Duodenal mucosa (tissue), 2 donors: ENCODE measurements around the gene RIMBP2.

Source experiments
- H3K27ac ChIP-seq: one replicate; pipeline ENCODE4 v1.7.0; 2013; ENCODE audit warnings: low read depth, low read length
- H3K27me3 ChIP-seq, 2 donors: one replicate each; pipeline ENCODE4 v1.7.0; 2013; ENCODE audit warnings: low read length in 2 of 2, control low read depth in 1 of 2; ENCODE audit not compliant: insufficient read depth in 2 of 2, control insufficient read depth in 1 of 2
- H3K36me3 ChIP-seq, 2 donors: one replicate each; pipeline ENCODE4 v1.7.0; 2013; ENCODE audit warnings: low read length in 2 of 2, control low read depth in 1 of 2; ENCODE audit not compliant: insufficient read depth in 2 of 2, control insufficient read depth in 1 of 2
- H3K4me1 ChIP-seq, 2 donors: one replicate each; pipeline ENCODE4 v1.7.0; 2013; ENCODE audit warnings: low read length in 2 of 2, control low read depth in 1 of 2; ENCODE audit not compliant: insufficient read depth in 2 of 2, control insufficient read depth in 1 of 2
- H3K4me3 ChIP-seq, 2 donors: one replicate each; pipeline ENCODE4 v1.7.0; 2013; ENCODE audit warnings: low read length in 2 of 2, low read depth in 1 of 2
- H3K9ac ChIP-seq, 2 donors: one replicate each; pipeline ENCODE4 v1.7.0; 2013; ENCODE audit warnings: low read length in 2 of 2, low read depth in 1 of 2
- H3K9me3 ChIP-seq, 2 donors: one replicate each; pipeline ENCODE4 v1.7.0; 2013; ENCODE audit warnings: low read length in 2 of 2, control low read depth in 1 of 2; ENCODE audit not compliant: control insufficient read depth in 1 of 2

The RIMBP2 gene

GRCh38 chr12:130382818-130383217 is 333.3 kb downstream of the RIMBP2 start:
- Histone ChIP-seq H3K27me3 (no peaks in the 10 kb centered on the region), H3K9me3 (no peaks in the 10 kb centered on the region), H3K27ac (no peak overlapping the region), H3K4me1 (no peaks in the 10 kb centered on the region), H3K4me3 (no peak overlapping the region), H3K9ac (no peak overlapping the region), H3K36me3 (no peaks in the 10 kb centered on the region)

GRCh38 chr12:130375296-130376287 is 340.5 kb downstream of the RIMBP2 start:
- Histone ChIP-seq H3K27ac (no peak overlapping the region), H3K36me3 (no peaks in the 10 kb centered on the region), H3K4me1 (no peaks in the 10 kb centered on the region), H3K27me3 (peaks cover 0 to 4% of the 10 kb centered on the region in 2 donors), H3K4me3 (no peak overlapping the region), H3K9me3 (no peaks in the 10 kb centered on the region), H3K9ac (no peak overlapping the region)

DNA sequence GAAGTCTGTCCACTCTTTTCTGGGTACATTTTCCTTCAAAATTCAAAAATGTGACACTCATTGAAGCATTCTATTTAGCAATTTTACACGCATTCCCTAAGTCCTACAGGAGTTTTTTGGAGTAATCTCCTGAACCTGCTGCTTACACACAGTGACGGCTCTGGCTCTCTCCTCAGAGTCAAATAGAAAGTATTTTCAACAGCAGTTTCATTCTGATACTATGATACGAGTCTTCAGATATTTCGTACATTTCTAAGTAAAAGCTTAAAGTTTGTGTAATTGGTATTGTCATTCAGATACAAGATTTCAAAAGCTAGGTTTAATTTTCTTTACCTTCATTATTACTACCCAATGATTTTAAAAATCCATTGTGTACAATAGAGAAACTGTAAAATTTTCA is 342.0 kb downstream of the RIMBP2 start:
- Histone ChIP-seq H3K27me3 (peaks cover 0 to 4% of the 10 kb centered on the region in 2 donors), H3K4me1 (no peaks in the 10 kb centered on the region), H3K9me3 (no peaks in the 10 kb centered on the region), H3K9ac (no peak overlapping the region), H3K36me3 (no peaks in the 10 kb centered on the region), H3K4me3 (no peak overlapping the region), H3K27ac (no peak overlapping the region)

GRCh38 chr12:130372936-130373335 is 343.2 kb downstream of the RIMBP2 start:
- Histone ChIP-seq H3K9ac (no peak overlapping the region), H3K36me3 (no peaks in the 10 kb centered on the region), H3K4me1 (no peaks in the 10 kb centered on the region), H3K27ac (no peak overlapping the region), H3K9me3 (no peaks in the 10 kb centered on the region), H3K4me3 (no peak overlapping the region), H3K27me3 (peaks cover 0 to 4% of the 10 kb centered on the region in 2 donors)

GRCh38 chr12:130371296-130371695 is 344.8 kb downstream of the RIMBP2 start:
- Histone ChIP-seq H3K27ac (no peak overlapping the region), H3K27me3 (no peaks in the 10 kb centered on the region), H3K9ac (no peak overlapping the region), H3K4me3 (no peak overlapping the region), H3K9me3 (no peaks in the 10 kb centered on the region), H3K36me3 (no peaks in the 10 kb centered on the region), H3K4me1 (no peaks in the 10 kb centered on the region)

DNA sequence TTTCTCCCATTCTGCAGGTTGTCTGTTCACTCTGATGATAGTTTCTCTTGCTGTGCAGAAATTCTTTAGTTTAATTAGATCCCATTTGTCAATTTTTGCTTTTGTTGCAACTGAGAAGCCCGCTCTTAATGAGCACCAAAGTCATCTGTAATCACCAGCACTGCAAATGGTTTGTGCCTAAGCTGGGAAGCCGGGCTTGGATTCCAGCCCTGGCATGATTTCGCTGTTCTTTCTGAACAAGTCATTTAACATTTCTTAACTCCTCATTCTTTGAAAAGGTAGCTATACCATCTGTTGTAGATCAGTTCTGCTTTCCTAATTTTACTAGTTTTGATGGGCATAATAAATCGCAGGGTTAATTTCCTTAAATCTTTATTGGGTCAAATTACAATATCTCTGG is 346.3 kb downstream of the RIMBP2 start:
- no peaks in the 10 kb centered on the region for H3K36me3 ChIP-seq
- no peaks in the 10 kb centered on the region for H3K4me1 ChIP-seq
- H3K27me3 ChIP-seq = no peaks in the 10 kb centered on the region
- H3K9me3 ChIP-seq = no peaks in the 10 kb centered on the region
- no peak overlapping the region for H3K27ac ChIP-seq
- H3K9ac ChIP-seq = no peak overlapping the region
- H3K4me3 ChIP-seq = no peak overlapping the region

- Histone ChIP-seq H3K4me1 (no peaks in the 10 kb centered on the region), H3K4me3 (no peak overlapping the region)
These were observed 348.6 kb downstream of the RIMBP2 start for GRCh38 chr12:130367523-130367922.

DNA sequence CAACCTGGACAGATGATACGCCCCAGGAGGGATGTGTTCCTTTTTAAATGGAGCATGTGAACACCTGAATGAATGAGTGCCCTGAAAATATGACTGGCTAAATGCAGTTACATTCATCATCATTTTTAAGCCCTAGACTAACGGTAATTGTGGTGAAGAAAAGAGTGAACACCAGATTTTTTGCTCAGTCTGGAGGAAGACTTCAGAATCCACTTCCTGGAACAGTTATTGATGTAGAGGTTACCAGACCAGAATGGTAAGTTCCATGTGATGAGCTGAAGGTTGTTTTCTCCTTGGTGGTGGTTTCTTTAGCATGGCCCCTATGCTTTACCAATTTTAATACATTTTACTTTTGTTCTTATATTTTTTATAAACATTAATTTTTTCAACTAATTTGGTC is 349.1 kb downstream of the RIMBP2 start:
- Histone ChIP-seq H3K27ac (no peak overlapping the region), H3K36me3 (no peaks in the 10 kb centered on the region), H3K27me3 (no peaks in the 10 kb centered on the region), H3K9me3 (no peaks in the 10 kb centered on the region), H3K4me3 (no peak overlapping the region), H3K9ac (no peak overlapping the region), H3K4me1 (no peaks in the 10 kb centered on the region)

More at GRCh38 chr12:130367523-130367922, 348.6 kb downstream of the RIMBP2 start:
- H3K9ac ChIP-seq = no peak overlapping the region
- H3K9me3 ChIP-seq = no peaks in the 10 kb centered on the region
- H3K27ac ChIP-seq = no peak overlapping the region
- no peaks in the 10 kb centered on the region for H3K27me3 ChIP-seq
- no peaks in the 10 kb centered on the region for H3K36me3 ChIP-seq

DNA sequence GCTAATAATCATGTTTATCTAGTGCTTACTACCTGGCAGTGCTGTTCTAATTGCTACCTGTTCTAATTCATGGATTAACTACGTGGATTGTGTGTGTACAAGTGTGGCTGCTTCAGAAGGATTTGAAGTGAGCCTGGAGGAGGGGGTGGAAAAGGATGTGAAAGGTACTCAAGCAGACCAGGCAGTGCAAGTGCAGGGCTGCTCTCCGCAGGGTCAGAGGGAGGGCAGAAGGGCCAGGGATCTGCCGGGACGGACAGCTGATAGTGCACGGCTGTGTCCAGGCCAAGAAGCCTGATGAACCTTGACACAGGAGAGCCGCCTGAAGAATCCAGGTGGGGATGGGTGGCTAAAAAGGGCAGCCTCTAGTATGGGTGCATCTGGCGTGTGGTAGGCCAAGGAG is 349.9 kb downstream of the RIMBP2 start:
- Histone ChIP-seq H3K27ac (no peak overlapping the region), H3K4me1 (no peaks in the 10 kb centered on the region), H3K27me3 (no peaks in the 10 kb centered on the region), H3K36me3 (no peaks in the 10 kb centered on the region), H3K9me3 (no peaks in the 10 kb centered on the region), H3K4me3 (no peak overlapping the region), H3K9ac (no peak overlapping the region)

DNA sequence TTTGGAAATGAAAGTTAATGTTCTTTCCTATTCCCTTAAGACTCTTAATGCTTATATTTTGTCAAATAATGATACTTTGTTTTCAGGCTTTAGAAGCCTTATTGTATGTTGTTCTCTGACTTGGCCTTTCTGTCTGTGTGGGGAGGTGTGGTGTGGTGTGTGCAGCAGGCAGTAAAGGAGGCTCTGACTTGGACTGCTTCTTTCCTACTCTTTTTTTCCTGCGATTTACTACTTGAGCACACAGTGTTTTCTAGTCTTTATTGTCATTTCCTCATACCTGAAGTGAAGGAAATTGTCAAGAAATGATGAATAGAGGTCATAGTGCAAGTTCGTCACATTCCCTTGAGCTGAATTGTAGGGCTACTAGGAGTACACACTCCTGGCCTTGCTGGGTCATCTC is 351.5 kb downstream of the RIMBP2 start:
- Histone ChIP-seq H3K9ac (no peak overlapping the region), H3K36me3 (no peaks in the 10 kb centered on the region), H3K4me1 (no peaks in the 10 kb centered on the region), H3K27me3 (no peaks in the 10 kb centered on the region), H3K9me3 (no peaks in the 10 kb centered on the region), H3K27ac (no peak overlapping the region), H3K4me3 (no peak overlapping the region)
